Activated effector memory CD4-positive, alpha-beta T cell treated with Interleukin-2 at 50 U/mL for 16 hours (primary cell): ENCODE data around the gene PARP12.

ENCODE experiments used
- DNase-seq: peaks from one replicate; pipeline ENCODE4 v3.0.0-alpha.2; 2020

The PARP12 gene

DNA sequence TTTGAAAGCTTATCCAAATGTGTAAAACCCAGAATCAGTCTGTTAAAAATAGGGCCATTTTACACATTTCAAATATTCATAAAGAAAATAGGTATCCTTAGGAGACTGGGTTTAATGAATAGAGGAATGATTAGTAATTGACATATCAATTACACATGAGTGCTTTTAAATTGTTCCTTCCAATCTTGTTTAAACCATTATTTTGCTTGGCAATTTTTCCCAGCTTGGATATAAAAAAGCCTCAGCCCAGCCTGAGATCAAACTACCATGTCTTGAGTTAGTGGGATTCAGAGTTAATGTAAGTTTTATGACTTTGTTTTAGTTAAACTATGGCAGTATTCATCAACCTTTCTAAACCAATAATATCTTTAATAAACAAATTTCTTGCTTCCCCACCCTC is 28.3 kb downstream of the PARP12 start:
- no peak for DNase-seq

DNA sequence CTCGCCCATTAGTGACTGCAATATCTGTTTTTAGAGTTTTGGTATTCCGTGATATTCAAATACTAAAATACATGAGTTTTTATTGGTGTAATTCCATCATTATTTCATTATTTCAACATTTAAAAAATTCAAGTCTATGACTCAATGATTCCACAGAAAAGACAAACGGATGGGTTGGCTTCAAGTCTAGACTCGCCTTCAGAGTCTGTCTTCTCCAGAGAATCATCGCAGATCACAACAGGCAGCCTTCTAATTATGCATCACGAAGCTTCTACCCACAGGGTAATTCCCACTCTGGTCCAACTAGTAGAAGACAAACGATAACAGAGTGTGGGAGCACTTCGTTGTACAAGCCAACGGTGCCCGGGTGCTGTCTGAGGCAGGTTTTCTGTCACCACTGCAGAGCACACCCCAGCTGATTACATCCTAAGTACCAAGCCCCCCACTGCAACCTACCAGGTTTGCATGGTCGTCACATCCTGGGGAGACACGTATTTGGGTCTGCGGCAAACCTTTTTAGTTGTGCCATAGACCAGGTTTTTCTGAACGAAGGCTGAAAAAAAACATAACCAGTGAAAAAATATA is 28.9 kb downstream of the PARP12 start:
- no peak for DNase-seq

DNA sequence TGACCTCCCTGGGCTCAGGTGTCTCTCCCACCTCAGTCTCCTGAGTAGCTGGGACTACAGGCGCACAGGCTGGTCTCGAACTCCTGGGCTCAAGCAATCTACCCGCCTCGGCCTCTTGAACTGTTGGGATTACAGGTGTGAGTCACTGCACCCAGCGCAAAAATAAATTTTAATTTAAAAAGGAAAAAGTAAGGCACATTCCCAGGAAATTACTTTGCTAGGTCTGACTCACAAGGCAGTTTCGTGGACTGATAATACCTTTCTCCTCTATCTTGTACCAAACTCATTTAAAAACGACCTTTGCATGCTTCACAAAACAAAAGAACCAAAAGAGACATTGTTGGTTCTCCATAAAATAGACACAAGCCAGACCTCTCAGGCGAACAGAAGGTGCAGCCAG is 29.7 kb downstream of the PARP12 start:
- DNase-seq: no peak

DNA sequence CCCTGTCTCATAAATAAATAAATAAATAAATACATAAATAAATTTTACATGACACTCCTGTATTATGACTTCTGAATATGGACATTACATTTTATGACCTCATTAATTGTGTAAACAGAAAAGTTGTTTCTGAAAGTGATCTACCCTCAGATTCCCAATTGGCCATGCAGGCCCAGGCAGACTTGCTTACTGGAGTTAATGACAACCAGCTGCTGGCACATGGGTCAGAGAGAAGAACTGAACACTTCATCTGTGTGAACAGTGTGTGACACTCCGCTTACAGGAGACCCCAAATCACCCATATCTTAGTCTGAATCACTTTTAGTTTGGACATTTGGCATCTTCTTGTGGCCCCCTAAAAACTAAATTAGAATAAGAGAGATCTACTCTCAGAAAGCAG is 31.4 kb downstream of the PARP12 start:
- DNase-seq: no peak

DNA sequence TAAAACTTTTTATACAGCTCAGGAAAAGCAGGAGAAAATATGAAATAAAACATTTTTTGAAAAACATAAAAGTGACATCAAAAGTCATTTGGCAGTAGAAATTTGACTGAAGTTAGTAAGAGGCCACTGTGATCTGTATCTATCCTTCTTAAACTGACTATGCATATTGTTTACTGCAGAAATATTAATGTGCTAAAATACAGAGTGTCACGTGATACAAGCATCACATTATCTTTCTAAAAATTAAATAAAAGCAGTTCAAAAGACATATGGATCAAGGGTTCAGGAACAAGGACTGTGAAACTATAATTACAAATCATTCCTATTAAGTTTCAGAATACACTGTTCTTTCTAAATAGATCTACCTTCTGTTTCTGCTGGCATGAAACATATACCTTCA is 33.7 kb downstream of the PARP12 start:
- no peak for DNase-seq

DNA sequence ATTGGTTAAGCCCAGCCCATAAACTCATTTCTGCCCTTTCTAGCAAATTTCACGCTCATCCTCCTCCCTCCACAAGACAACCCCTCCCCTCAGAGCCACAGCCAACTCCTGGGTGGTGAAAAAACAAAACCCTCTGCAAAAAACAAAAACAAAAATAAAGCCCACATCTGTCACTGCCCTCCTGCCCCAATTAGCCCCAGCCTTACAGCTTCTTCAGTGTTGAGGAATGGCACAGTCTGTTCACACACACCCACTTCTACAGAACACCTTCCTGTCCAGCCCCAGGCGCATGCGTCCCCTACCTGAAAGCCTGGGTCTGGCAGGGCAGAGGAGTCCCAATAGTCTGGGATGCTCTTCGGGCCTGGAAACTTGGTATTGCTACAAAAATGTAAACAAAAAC is 34.4 kb downstream of the PARP12 start:
- no peak for DNase-seq

DNA sequence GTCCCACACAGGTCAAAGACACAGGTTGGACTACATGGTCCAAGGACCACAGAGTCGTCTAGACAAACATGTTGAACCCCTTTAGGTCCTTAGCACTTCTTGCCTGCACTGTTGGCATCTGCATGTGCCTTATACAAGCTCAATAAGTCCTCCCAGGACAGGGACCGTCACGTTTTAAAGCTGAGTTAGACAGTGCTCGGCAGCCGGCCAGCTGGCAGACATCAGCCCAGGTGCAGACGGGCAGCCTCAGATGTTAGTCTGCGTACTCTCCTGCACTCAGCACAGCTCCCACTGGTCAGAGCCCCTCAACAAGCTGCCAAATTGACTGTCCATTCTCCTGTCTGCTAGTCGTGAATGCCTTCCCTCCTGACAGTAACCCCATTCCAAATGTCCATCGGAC is 34.9 kb downstream of the PARP12 start:
- DNase-seq: no peak

DNA sequence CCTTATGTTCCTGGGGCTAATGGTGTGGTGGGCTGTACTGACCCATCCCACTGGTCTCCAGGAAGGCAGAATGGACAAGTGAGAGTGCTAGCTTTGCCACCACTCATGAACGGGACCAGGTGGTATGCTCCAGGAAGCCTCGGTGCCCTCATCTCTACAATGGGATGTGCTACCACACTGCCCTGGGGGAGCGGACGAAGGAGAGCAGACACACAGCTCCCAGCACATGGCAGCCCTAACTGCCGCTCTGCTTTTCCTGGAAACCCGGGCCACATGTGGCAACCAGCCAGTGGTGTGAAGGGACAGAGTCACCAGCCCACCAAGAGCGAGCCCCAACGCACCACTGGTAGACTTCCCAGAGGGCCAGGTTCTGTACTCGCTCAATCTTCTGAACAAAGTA is 35.8 kb downstream of the PARP12 start:
- no peak for DNase-seq

DNA sequence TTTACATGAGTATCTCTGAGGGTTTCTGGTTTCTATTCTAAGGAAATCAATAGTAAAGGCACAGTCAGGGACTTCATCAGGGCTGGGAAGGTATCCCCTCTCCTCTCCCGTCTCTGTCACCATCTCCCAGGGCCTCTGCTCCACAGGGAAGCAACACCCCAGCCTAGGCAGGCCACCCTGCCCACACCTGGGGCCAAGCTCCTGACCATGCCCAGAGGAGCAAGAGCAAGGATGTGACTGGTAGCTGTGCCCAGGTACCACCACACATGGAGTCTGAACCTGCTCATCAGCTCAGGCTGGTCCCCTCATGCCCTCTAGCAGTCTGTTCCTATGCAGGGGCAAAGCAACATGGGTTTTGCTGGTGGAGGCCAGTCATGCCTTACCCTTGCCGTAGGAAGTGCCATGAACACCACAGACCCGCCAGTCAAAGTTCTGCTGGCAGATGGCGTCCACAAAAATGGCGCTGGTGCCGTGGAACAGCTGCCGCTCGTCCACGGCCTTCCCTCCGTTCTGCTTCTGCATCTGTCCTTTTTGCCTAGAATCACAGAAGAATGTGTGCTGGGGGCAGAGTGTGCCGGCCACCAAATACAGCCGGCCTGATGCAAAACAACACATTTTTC is 36.8 kb downstream of the PARP12 start:
- DNase-seq: no peak

DNA sequence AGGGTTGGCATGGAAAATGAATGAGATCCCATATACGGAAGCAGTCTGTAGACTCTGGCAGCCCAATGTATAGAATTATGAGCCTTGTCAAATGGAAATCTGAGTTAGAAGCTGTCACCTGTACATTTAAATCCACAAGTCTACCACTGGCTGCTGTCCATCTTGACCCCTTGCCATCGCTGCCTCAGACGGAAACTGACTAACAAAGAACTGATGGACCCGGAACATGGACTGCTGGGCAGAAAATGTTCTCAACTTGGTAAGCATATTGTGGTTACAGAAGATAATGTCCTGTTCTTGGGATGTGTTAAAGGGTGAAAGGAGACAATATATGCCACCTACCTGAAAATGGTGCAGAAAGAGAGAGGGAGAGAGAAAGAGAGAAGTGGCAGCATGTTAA is 37.5 kb downstream of the PARP12 start:
- no peak for DNase-seq

DNA sequence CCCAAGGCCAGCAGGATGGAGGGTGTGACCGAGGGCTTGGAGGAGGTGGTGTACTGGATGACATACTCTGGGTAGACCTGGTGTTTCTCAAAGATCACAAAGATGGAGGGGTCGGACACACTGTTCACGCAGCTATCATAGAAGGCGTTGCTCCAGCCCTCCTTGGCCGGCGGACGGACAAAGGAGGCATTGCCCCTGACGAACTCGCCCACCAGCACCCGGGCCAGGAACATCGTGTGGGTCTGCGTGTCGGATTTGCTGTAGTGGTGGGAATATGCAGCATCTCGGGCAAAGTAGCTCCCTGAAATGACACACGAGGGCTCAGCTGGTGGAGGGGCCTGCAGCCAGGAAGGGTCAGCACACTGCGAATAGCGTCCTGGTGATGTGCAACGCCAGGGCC is 38.2 kb downstream of the PARP12 start:
- no peak for DNase-seq

DNA sequence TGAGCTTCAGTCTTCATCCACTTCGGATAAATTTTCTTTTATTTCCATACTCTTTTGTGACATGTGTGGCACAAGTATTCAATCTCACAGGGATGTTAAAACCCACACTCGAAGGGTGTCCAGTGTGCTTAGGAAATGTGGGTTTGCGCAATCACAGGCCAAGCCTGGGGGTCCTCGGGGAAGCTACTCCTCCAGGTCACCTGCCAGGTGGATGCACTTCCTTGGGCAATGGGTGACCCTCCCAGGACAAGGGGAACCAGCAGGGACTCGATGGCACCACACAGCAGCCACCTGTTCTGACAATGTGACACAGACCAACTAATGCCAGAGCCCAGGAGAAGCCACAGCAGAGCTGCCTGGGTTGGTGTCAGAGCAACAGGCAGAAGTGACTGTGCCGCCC is 39.0 kb downstream of the PARP12 start:
- DNase-seq: no peak

DNA sequence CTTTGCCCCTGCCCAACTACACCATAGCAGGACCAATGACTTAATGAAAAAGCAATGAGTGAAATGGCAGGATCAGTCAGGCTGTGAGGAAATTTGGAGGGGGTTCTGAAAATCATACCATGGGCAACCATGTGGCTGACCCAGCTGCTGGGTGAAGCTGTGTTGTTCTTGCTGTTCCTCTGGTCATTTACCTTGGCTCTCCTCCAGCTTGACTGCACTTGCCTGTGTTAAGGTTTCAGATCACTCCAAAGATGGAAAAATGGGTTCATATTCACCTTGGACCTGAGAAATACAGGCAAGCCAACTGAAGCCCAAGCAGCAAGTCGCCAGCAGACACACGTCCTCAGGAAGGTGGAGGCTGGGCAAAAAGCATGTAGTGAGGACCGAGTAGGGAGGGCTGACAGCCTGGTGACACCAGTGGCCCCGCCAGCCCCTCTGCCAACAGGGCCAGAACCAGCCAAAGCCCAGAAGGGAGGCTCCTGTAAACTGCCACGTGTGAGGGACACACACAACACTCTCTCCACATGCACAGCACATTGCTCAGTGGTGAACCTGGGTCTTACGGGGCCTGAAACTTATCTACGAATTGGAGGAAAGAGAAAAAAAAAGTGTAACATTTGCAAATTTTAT is 40.1 kb downstream of the PARP12 start:
- no peak for DNase-seq

DNA sequence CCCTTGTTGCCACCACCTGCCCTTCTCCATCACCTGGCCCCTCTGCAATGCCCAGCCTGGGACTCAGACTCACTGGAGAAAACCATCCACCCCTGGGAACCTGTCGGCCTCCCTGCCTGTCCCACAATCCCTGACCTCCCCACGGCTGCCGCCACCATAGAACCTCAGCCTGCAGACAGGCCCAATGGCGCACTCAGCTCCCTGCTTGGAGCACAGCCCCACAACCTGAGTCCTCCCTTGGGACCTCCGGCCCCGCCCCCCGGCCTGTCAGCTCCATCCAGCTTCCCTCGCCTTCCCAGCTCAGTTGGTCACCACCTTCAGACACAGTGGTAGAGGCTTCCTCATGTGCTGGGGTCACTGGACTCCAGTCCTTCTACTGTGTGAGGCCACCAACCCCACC is 41.1 kb downstream of the PARP12 start:
- DNase-seq: no peak

DNA sequence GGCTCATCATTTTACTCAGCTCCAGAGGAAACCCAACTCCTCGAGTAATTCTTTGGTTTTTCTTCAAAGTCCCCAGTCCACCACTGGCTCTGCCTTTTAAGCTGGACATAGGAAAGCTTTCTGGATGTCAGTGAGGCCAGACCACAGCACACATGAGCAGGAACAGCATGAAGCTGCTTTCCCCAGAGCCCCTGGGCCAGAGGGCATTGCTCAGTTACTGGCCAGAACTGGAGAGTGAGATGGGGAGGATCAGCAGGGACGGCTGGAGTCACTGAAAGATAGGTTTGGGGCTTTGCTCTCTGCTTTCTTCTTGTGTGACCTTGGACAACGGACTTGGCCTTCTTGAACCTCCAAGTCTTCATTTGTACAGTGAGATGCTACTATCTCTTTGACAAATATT is 43.1 kb downstream of the PARP12 start:
- no peak for DNase-seq

DNA sequence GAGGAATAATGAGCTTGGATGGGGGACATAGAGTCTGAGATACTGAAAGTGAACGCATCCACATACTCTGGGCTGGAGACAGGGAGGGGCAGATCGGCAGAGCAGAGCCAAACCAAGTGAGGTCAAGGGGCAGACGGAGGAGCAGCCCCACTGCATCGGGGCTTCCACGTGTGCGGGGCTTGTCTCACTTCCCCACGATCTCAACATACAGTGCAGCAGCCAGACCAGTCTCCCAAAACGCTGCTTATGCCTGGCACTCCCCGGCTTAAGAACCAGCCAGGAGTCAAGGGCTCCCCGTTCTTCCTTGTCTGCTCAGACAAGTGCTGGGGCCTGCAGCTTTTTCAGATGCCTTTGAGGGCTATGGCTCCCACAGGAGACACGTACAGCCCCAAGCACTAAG is 43.6 kb downstream of the PARP12 start:
- no peak for DNase-seq

DNA sequence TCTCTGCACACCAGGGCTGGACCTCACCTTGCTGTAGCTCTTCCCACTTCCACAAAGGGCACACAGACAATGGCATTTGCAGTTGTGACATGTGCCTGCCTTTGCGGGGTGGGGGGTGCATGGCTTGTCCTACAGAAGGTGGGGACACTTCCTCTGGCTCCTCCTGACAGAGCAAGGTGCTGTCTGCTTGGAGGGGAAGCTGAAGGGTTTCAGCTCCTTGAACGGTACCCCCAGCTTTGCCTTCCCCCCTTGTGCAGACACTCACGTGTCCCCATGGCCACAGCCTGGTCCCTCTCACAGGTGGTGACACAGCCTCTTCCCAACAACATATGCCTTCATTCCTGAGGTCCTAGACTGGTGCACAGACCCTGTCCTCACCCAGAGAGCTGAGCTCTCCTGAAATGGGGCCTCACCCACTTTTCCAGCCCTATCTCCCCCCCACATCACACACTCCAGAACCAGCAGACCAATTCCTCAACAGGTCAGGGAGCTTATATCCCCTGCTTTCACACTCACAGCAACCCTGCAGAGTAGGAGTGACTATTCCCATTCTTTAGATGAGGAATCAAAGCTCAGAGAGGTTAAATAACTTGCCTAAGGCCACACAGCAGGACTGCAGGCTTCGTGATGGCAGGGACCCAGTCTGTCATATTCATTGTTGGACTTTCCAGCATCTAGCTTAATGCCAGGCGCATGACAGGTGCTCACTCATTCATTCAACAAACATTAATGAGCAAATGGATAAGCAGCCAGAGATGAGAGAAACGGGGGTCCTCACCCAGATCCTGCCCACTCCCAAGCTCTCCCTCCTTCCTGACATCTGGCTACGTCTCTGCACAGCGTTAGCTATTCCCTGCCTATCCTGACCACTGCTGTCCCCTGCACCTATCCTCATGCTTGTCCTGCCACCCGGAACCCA is 44.4 kb downstream of the PARP12 start:
- DNase-seq: no peak

DNA sequence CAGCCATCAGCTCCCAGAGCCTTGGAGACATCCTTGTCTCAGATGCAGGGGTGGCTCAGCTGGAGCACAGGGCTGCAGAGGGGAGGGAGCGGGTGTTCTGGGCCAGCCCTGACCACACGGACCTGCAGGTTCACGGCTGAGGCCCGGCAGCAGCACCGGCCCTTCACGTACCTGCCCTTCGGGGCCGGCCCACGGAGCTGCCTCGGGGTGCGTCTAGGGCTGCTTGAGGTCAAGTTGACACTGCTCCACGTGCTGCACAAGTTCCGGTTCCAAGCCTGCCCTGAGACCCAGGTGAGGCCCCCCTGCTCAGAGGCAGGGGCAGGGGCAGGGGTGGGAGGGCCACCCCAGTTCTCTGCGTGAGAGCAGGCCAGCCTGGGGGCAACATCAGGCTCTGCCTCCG is 45.2 kb downstream of the PARP12 start:
- no peak for DNase-seq

DNA sequence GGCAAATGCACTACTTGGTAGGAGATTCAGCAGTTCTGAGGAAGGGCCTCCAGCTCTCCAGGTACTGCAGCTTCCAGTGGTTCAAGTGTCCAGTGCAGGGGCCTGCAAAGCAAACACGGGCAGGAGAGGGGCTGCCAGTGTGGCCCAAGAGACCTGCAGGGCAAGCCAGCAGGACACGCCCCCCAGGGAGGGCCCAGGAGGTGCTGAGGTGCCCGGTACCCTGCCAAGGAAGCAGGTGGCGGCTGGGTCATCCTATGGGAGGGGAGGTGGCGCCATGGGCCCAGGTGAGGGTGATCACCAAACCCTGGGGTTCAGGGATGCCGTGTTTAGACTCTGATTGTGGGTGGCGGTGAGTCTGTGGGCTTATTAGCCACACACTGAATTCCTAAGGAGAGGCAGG is 45.7 kb downstream of the PARP12 start:
- no peak for DNase-seq

DNA sequence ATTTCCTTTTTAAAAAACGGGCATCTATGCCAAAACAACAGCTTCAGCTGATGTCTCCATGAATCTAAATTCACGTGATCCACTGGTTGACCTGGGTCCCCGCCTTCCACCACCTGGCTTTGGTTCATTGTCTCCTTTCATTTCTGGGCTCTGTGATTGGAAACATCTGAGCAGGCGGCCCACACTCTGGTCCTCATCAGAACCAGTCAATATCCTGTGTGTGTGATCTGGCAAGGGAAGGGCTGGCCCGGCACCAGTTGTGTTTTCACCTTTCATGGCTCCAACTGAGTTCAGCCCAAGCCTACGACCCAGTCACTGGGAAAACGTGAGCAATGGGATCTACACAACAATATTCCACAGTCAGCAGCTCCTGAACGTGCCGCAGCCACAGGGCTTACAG is 46.2 kb downstream of the PARP12 start:
- DNase-seq: no peak

DNA sequence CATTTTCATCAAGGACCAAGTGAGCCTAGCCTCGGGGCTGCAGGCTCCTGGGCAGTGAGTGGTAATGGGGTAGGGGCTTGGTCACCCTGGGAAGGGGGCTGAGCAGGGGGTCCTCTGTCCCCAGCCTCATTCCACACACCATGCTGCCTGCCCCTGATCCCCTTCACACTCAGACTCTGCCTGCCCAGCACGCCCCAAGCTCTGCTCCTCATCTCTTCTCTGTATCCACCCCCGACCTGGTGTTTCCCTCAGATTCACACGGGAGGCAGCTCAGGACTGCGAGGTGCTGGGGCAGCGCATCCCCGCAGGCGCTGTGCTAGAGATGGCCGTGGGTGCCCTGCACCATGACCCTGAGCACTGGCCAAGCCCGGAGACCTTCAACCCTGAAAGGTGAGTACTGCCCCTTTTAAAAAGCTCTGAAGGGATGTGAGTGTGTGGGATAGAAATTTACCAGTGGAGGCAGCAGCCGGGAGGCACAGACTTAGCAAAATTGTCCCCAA is 47.2 kb downstream of the PARP12 start:
- DNase-seq: no peak

DNA sequence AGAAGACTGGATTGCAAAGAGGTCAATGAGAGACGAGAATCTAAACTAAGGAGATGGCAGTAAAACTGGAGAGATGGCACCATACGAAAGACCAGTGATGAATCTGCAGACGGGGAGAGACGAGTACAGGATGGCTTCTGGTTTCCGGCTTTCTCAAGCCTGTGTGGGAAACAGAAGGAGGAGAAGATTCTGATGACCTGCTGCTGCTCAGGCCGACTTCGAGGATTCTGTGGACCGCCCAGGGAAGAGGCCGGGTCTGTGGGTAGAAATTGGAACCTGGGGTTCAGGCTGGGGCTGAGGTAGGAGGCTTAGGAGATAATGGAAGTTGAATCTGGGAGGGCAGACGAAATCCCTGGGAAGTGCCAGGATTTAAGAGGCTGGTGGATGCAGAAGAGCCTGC is 48.6 kb downstream of the PARP12 start:
- no peak for DNase-seq

DNA sequence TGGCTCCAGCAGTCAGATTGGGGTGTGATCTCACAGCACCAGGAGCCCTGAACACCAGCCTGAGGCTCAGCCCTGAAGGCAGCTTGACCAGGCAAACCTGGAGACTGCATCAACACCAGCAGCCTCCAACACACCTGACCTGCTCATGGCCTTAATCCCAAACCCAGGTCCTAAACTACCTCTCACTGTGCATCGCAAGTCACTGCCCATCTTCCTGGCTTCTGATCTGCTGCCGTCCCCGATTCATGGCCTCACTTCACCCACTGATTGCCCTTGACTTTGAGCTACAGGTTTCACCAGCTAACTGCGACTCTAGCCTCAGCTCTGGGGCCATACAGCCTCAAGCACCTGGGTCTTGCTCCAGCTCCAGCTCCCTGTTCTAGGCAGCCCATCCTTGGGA is 49.1 kb downstream of the PARP12 start:
- no peak for DNase-seq
